GM19023 (cell line): ENCODE data around the gene ZFP14.
A peak's percentile ranks its signal among the peaks of the same experiment; 100 is the strongest.
"Not testable (repeated sequence)": the region's sequence is repeated elsewhere in the genome, so short reads cannot be mapped to it uniquely, and the experiment has no call there.

Source experiments
- ATAC-seq: cut with Tn5 transposase; IDR thresholded peaks from one replicate; pipeline ENCODE4 v1.9.1; 2021; ENCODE audit warnings: mild to moderate bottlenecking, moderate library complexity; ENCODE audit not compliant: unreplicated experiment

Gene ZFP14

GRCh38 chr19:36331353-36332228 lies 47.4 kb downstream of the ZFP14 start:
- peak; percentile 73 for ATAC-seq

DNA sequence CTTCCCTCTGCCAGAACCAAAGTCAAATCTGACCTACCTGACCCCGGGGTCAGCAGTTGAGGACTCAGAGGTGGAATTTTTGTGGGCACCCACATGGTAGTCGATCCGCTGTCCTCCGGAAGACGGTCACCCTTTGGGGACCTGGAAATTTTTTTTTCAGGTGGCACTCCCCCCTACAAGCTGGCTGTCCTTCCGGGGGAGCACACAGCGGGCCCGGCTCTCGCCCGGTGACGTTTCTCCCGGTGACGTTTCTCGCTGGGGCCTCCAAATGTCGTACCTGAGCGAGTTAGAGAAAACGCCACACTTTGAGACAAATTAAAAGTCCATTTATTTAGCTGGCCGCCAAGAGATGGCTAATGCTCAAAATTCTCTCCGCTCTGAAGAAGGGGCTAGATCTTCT lies 48.8 kb downstream of the ZFP14 start:
- ATAC-seq = no peak

GRCh38 chr19:36329534-36329933 lies 49.5 kb downstream of the ZFP14 start:
- not testable (repeated sequence) for ATAC-seq

- ATAC-seq = not testable (repeated sequence)
Observed at GRCh38 chr19:36326649-36327048, 52.4 kb downstream of the ZFP14 start.

- ATAC-seq = not testable (repeated sequence)
Observed at GRCh38 chr19:36315164-36315563, 63.8 kb downstream of the ZFP14 start.

GRCh38 chr19:36314053-36314452 lies 64.9 kb downstream of the ZFP14 start:
- not testable (repeated sequence) for ATAC-seq

- ATAC-seq = not testable (repeated sequence)
Observed at GRCh38 chr19:36311098-36311760, 67.8 kb downstream of the ZFP14 start.

DNA sequence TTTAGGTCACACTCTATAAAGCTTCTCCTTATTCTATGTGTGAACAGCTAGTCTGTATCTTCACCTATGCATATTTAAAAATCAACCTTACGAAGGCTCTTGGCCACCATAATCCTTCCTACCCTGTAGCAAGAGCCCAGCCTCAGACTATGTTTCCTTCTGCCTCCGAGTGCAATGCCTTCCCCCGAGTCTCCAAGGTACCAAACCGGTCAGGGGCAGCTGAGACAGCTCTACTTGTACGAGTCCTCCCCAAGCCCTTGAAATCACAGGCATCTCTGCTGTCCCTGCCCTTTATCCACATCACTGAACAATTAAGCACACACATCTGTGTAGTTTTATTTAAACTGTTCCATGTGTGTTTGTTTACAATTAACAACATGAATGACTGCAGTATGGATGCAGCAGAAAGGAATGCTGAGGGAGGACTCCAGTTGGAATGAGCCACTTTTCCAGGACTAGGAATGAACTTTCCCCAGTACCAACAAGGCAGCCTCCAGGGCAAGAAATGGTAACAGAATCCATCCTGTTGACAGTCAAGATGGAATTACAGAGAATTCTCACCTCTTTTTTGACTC lies 68.5 kb downstream of the ZFP14 start:
- not testable (repeated sequence) for ATAC-seq

DNA sequence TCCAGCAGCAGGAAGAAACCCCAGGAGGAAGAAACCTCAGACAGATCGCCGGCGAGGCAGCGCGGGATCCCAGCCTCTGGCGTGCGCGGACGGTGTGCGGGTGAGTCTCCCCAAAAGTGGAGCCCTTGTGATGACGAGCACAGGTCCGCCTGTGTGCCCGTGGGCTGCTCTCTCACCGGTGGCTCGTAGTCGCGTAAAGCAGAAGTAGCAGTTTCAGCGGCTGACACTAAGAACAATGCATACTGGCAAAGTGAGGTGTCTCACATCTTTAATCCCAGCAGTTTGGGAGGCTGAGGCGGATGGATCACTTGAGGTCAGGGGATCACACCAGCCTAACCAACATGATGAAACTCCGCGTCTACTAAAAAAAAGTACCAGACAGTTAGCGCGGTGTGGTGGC lies 69.2 kb downstream of the ZFP14 start:
- ATAC-seq = not testable (repeated sequence)

DNA sequence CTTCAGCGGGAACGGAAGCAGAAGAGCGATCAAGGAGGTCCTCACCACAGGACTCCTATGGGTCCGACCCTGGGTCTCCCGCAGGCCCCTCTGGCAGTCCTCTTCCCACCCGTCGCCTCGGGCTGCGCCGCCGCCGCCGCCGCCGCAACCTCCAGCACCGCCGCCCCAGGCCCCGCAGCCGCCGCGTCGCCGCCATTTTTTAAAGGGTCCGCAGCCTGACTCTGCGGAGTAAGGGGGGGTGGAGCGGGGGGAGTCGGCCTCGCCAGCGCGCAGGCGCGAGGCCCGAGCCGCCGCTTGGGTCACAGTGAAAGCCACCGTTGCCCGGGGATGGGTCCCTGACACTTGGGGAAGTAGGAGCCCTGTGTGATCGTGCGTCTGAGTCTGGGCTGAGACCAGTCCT lies 69.7 kb downstream of the ZFP14 start:
- not testable (repeated sequence) for ATAC-seq

DNA sequence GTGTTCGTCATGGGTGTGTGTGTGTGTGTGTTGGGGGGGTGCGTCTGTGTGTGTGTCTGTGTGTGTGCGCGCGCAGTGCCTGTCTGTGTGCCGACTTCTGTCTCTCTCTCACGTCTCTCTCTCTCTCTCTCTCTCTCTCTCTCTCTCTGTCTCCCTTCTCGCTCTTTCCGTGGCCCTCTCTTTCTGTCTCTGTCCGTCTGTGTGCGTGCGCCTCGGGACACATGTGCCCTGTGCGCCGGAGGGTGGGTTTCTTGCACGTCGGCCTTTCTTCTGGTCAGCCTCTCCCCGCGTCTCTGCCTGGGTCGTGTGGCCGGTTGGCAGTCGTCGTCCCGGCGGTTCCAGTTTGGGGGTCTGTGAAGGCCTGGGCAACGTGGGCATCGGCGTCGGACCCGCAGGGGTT lies 86.7 kb downstream of the ZFP14 start:
- not testable (repeated sequence) for ATAC-seq
